Stimulated activated CD4-positive, alpha-beta T cell treated with anti-CD3 and anti-CD28 coated beads, Interleukin-4, amount 100 ng/mL, for 48 hours (primary cell): ENCODE data around the gene LRRD1.
A peak's percentile ranks its signal among the peaks of the same experiment; 100 is the strongest.
"Not testable (repeated sequence)": the region's sequence is repeated elsewhere in the genome, so short reads cannot be mapped to it uniquely, and the experiment has no call there.

Experiments
- DNase-seq, 2 donors: peaks; one replicate each; pipeline ENCODE4 v3.0.0-alpha.2; 2020; ENCODE audit warnings: low read depth in 2 of 2

LRRD1 gene

GRCh38 chr7:92141161-92141560 lies 37.8 kb downstream of the LRRD1 start:
- no peak for DNase-seq

GRCh38 chr7:92137557-92137956 lies 41.4 kb downstream of the LRRD1 start:
- no peak for DNase-seq

- no peak for DNase-seq
Measured at GRCh38 chr7:92135052-92135889, 43.7 kb downstream of the LRRD1 start.

- peak; percentile 85 to 91 for DNase-seq
Measured at GRCh38 chr7:92134271-92135051, 44.5 kb downstream of the LRRD1 start, which contains the start of gene CYP51A1. Gene CYP51A1, minus strand, starts transcription at chr7:92134477. Its CDS starts 113 bp downstream, at chr7:92134364.

- peak; percentile 48 to 53 for DNase-seq
Measured at GRCh38 chr7:92133737-92134270, 45.1 kb downstream of the LRRD1 start.

GRCh38 chr7:92133133-92133736 lies 45.7 kb downstream of the LRRD1 start:
- no peak for DNase-seq

- DNase-seq: no peak
Measured at GRCh38 chr7:92131764-92132330, 47.1 kb downstream of the LRRD1 start.

GRCh38 chr7:92131093-92131492 lies 47.8 kb downstream of the LRRD1 start:
- no peak for DNase-seq

- no peak for DNase-seq
Measured at GRCh38 chr7:92121681-92122080, 57.3 kb downstream of the LRRD1 start.

GRCh38 chr7:92119213-92119759 lies 59.7 kb downstream of the LRRD1 start:
- no peak for DNase-seq

GRCh38 chr7:92116949-92117348 lies 62.0 kb downstream of the LRRD1 start:
- no peak for DNase-seq

- DNase-seq: no peak
Measured at GRCh38 chr7:92115821-92116220, 63.1 kb downstream of the LRRD1 start.

- DNase-seq: no peak
Measured at GRCh38 chr7:92110857-92111256, 68.1 kb downstream of the LRRD1 start.

GRCh38 chr7:92108821-92109220 lies 70.1 kb downstream of the LRRD1 start:
- DNase-seq: no peak

GRCh38 chr7:92102862-92103261 lies 76.1 kb downstream of the LRRD1 start:
- not testable (repeated sequence) for DNase-seq

GRCh38 chr7:92100534-92100933 lies 78.4 kb downstream of the LRRD1 start:
- DNase-seq: no peak

- no peak for DNase-seq
Measured at GRCh38 chr7:92095380-92095779, 83.6 kb downstream of the LRRD1 start.
